Stimulated activated naive B cell treated with anti-CD40 and anti-IgM and Interleukin-4, amounts not matched to agents 10 μg/mL and 1 μg/mL and 100 μg/mL, for 72 hours (primary cell): ENCODE results near the gene ROCK2.

Experiments
- ATAC-seq, 2 donors: fragments of 150-1000 bp; cut with Tn5 transposase; replicated peaks; 2 replicates each; pipeline ENCODE4 v1.10.0; 2021; ENCODE audit warnings: moderate library complexity in 1 of 2
- DNase-seq: peaks from one replicate; pipeline ENCODE4 v3.0.0; 2021
- H3K27ac Mint-ChIP-seq: one replicate; pipeline ENCODE4 v1.8.0; 2022; ENCODE audit warnings: mild to moderate bottlenecking, mixed read lengths
- H3K27me3 Mint-ChIP-seq, 2 donors: one replicate each; pipeline ENCODE4 v1.8.0; 2022; ENCODE audit warnings: mixed read lengths in 2 of 2
- H3K36me3 Mint-ChIP-seq, 2 donors: one replicate each; pipeline ENCODE4 v1.8.0; 2022; ENCODE audit warnings: mixed read lengths in 2 of 2, mild to moderate bottlenecking in 1 of 2
- H3K4me1 Mint-ChIP-seq, 2 donors: one replicate each; pipeline ENCODE4 v1.8.0; 2022; ENCODE audit warnings: mixed read lengths in 2 of 2, mild to moderate bottlenecking in 1 of 2
- H3K4me3 Mint-ChIP-seq, 2 donors: one replicate each; pipeline ENCODE4 v1.8.0; 2022; ENCODE audit warnings: mild to moderate bottlenecking in 2 of 2, mixed read lengths in 2 of 2, moderate library complexity in 1 of 2
- H3K9me3 Mint-ChIP-seq, 2 donors: one replicate each; pipeline ENCODE4 v1.8.0; 2022; ENCODE audit warnings: mixed read lengths in 2 of 2, mild to moderate bottlenecking in 1 of 2

Gene ROCK2

GRCh38 chr2:11356764-11357163, 12.3 kb upstream of the ROCK2 start:
- Mint-ChIP-seq H3K4me1 (no peaks in the 10 kb centered on the region), H3K9me3 (no peaks in the 10 kb centered on the region), H3K27me3 (peaks cover 0 to 7% of the 10 kb centered on the region in 2 donors), H3K4me3 (no peak overlapping the region), H3K36me3 (no peaks in the 10 kb centered on the region), H3K27ac (no peak overlapping the region)
- DNase-seq (no peak), ATAC-seq (no peak)

GRCh38 chr2:11355194-11356053, 11.0 kb upstream of the ROCK2 start:
- H3K4me1 Mint-ChIP-seq = no peaks in the 10 kb centered on the region
- DNase-seq (no peak), ATAC-seq (no peak)
- H3K4me3 Mint-ChIP-seq = no peak overlapping the region
- no peak overlapping the region for H3K27ac Mint-ChIP-seq
- H3K9me3 Mint-ChIP-seq = no peaks in the 10 kb centered on the region
- peaks cover 0 to 7% of the 10 kb centered on the region in 2 donors for H3K27me3 Mint-ChIP-seq
- no peaks in the 10 kb centered on the region for H3K36me3 Mint-ChIP-seq

DNA sequence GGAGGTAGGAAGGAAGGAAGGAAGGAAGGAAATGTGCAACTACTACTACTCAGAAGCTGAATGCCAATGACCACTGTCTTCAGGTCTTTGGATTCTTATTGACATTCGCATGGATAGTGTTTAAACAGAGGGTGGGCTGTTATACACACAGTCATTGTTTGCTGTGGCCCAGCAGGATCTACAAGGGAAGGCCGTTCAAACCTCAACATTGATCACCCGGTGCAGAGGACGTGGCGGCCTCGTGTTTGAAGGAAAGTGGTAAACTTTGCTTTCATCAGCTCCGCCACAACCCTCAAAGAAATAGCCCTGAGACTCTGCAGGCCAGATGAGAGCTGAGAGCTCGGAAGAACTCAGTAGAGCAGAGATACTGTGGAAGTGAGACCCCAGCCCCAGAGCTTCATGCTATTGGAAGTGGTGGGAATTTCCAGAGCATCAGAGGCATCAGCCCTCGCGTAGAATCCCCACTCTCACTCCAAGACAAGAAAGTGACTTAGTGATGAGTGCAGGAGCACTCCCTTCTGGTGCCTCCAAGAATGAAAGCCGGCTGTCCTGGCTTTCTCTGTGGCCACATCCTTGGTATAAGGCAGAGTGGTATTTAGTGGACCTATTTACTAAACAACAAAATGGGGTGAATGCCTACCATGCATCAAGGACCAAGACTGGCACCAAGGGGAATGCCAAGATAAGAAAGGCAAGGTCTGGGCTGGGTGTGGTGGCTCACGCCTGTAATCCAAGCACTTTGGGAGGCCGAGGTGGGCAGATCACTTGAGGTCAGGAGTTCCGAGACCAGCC, 10.1 kb upstream of the ROCK2 start:
- Mint-ChIP-seq H3K9me3 (no peaks in the 10 kb centered on the region), H3K4me1 (no peaks in the 10 kb centered on the region), H3K27ac (no peak overlapping the region), H3K36me3 (no peaks in the 10 kb centered on the region), H3K4me3 (no peak overlapping the region), H3K27me3 (peaks cover 0 to 7% of the 10 kb centered on the region in 2 donors)
- no peak for DNase-seq
- no peak for ATAC-seq

DNA sequence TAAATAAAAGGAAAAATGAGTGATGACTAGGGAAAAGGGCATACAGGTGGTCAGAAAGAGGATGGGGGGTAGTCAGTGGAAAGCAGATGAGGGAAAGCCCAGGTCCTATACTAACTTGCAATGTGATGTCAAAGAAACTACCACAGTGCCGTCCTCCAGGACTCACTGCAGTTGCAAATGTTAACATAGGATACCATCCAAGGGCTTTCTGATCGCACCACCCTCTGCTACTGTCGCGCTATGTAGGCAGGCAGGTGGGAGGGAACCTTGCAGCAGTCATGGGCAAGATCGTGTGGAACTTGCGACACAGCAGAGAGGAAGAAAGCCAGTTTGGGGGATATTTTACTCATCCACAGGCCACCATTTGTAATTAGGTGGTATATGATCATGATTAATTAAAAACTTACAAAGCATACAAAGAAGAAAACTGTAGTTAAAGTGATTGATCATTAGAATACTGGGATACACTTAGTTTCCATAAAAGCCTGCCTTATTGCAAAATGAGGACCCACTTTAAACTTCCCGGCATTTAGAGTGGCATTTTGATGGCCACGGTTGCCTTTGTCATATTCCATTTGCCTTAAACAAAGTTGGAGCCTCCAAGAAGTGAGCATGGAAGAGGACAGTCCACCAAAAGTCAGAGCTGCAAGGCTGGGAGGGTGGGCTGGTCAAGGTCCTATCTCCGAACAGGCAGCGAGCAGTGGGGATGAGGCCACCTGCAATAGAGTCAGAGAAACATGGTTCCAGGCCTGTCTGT, 8.5 kb upstream of the ROCK2 start:
- Mint-ChIP-seq H3K9me3 (no peaks in the 10 kb centered on the region), H3K4me1 (no peaks in the 10 kb centered on the region), H3K36me3 (no peaks in the 10 kb centered on the region), H3K27ac (no peak overlapping the region), H3K4me3 (no peak overlapping the region), H3K27me3 (peaks cover 0 to 7% of the 10 kb centered on the region in 2 donors)
- DNase-seq (no peak), ATAC-seq (no peak)

DNA sequence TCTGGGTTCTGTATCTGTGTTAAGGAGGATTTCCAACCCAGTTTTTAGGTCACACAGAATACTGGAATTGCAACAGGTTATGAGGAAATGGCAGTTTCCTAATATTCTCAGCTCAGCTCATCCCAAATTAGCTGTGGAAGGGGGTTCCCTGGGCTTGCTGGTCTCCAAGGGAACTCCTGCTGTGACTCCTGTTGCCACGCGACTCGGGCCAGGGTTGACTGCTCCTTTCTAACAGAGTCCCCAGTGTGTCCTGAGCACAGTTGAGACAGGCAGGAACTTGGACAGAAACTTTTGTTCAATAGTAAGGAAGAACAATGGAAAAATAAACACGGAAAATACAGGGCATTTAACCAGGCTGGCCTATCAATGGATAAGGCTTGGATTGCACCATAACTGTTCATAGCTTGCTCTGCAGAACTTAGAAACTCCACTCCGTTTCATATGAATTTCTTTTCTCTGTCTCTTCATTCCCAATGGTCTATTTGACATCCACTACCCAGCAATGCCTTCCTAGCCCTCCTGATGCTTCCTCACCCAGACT, 3.8 kb upstream of the ROCK2 start:
- H3K4me3 Mint-ChIP-seq = no peak overlapping the region
- peaks cover 5 to 9% of the 10 kb centered on the region in 2 donors for H3K4me1 Mint-ChIP-seq
- no peaks in the 10 kb centered on the region for H3K9me3 Mint-ChIP-seq
- DNase-seq (no peak), ATAC-seq (no peak)
- peaks cover 0 to 2% of the 10 kb centered on the region in 2 donors for H3K36me3 Mint-ChIP-seq
- no peak overlapping the region for H3K27ac Mint-ChIP-seq
- H3K27me3 Mint-ChIP-seq = no peaks in the 10 kb centered on the region

GRCh38 chr2:11347403-11347959, 3.0 kb upstream of the ROCK2 start:
- H3K27ac Mint-ChIP-seq = no peak overlapping the region
- peaks cover 13 to 17% of the 10 kb centered on the region in 2 donors for H3K4me1 Mint-ChIP-seq
- H3K4me3 Mint-ChIP-seq = no peak overlapping the region
- DNase-seq = no peak
- peaks cover 0 to 2% of the 10 kb centered on the region in 2 donors for H3K36me3 Mint-ChIP-seq
- no peaks in the 10 kb centered on the region for H3K27me3 Mint-ChIP-seq
- H3K9me3 Mint-ChIP-seq = no peaks in the 10 kb centered on the region
- no peak for ATAC-seq

- no peak overlapping the region for H3K4me3 Mint-ChIP-seq
Measured at GRCh38 chr2:11346023-11346482, 1.6 kb upstream of the ROCK2 start.

GRCh38 chr2:11344956-11345677, 681 bp upstream of the ROCK2 start:
- no peaks in the 10 kb centered on the region for H3K9me3 Mint-ChIP-seq
- H3K27me3 Mint-ChIP-seq = no peaks in the 10 kb centered on the region

More at GRCh38 chr2:11346023-11346482, 1.6 kb upstream of the ROCK2 start:
- DNase-seq = no peak
- Mint-ChIP-seq H3K36me3 (peaks cover 0 to 2% of the 10 kb centered on the region in 2 donors), H3K27me3 (no peaks in the 10 kb centered on the region), H3K4me1 (peaks cover 14 to 19% of the 10 kb centered on the region in 2 donors), H3K27ac (no peak overlapping the region), H3K9me3 (no peaks in the 10 kb centered on the region)
- ATAC-seq = no peak

DNA sequence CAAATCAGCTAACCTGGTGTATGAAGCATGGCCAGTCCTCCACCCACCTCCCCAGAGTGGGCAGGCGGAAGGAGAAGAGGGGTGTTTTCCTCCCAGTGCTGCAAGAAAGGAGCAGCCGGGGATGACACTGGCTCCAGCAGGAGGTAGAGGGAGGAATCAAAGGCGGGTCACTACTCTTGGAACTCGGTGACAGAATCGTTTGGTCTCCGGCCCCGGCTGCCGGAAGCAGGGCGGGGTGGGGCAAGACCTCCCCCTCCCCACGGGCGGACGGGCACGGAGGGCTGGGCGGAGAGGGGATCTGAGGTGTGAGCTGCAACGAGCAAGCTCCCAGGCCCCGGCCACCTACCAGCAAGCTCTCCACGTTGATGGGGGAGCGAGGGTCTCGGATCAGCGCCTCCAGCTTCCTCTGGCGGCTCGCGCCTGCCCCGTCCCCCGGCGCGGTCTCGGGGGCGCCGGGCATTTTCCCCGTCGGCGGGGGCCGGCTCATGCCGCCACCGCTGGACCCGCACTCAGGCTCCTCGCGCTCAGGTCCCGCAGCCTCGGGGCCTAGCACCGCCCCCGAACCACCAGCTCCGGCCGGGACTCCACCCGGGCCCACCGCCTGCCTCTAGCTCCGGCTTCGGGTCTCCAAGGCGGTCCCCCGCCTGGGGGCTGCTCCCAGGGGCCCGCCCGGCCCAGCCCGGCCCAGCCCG, 640 bp downstream of the ROCK2 start:
- Mint-ChIP-seq H3K27me3 (no peaks in the 10 kb centered on the region), H3K27ac (peak overlapping the region; percentile 97), H3K9me3 (no peaks in the 10 kb centered on the region), H3K4me1 (peaks cover 14 to 30% of the 10 kb centered on the region in 2 donors), H3K36me3 (peaks cover 0 to 2% of the 10 kb centered on the region in 2 donors), H3K4me3 (peak overlapping the region; percentile 100)
- DNase-seq (peak; percentile 16), ATAC-seq (peak; percentile 52 to 55)

More at GRCh38 chr2:11344956-11345677, 681 bp upstream of the ROCK2 start:
- DNase-seq (peak; percentile 9), ATAC-seq (peak; percentile 31 to 47)
- peaks cover 0 to 2% of the 10 kb centered on the region in 2 donors for H3K36me3 Mint-ChIP-seq
- H3K4me3 Mint-ChIP-seq = peak overlapping the region; percentile 87 to 100
- peaks cover 14 to 19% of the 10 kb centered on the region in 2 donors for H3K4me1 Mint-ChIP-seq
- H3K27ac Mint-ChIP-seq = peak overlapping the region; percentile 88

GRCh38 chr2:11343368-11343649, 1.1 kb downstream of the ROCK2 start:
- ATAC-seq = no peak
- no peaks in the 10 kb centered on the region for H3K9me3 Mint-ChIP-seq

DNA sequence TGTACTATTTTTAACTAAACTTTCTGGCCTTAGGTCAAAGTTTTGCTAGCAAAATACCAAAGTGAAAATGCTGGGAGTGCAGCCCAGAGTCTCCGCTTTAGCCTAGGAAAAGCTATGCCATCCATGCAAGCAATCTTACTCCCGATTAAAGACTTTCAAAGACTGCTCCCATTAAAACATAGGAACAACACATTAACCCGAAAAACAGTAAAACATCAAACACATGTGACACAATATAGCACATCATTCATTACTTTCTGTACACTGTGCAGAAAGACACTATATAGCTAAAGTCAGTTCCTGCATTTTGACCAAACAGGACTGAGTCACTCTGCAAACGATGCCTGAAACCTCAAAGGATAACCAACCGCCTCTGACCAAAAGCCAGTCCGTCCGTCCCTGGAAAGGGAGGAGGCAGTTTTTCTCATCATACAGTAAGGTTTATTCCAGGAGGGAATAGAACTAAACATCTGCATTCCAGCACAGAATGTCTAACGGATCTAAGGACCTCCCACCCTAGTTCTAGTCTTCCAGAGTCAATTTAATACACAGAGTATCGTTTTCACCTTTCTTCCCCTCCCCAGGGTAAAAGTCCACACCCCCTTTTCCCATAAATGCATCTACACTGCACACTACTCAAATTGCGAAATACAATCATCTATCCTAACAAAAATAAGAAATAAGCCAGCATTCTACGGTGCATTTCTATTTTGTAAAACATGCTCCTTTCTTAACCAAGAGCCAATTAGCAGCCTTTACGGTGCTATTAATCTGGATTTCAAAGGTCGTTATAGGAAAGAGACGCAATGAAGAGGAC, 1.7 kb downstream of the ROCK2 start:
- Mint-ChIP-seq H3K4me1 (peaks cover 14 to 30% of the 10 kb centered on the region in 2 donors), H3K27me3 (no peaks in the 10 kb centered on the region), H3K27ac (peak overlapping the region; percentile 97), H3K4me3 (peak overlapping the region; percentile 100), H3K36me3 (peaks cover 0 to 2% of the 10 kb centered on the region in 2 donors), H3K9me3 (no peaks in the 10 kb centered on the region)
- DNase-seq (no peak), ATAC-seq (no peak)

More at GRCh38 chr2:11343368-11343649, 1.1 kb downstream of the ROCK2 start:
- H3K27me3 Mint-ChIP-seq = no peaks in the 10 kb centered on the region
- peak overlapping the region; percentile 97 for H3K27ac Mint-ChIP-seq
- peaks cover 14 to 30% of the 10 kb centered on the region in 2 donors for H3K4me1 Mint-ChIP-seq
- H3K4me3 Mint-ChIP-seq = peak overlapping the region; percentile 100
- no peak for DNase-seq
- H3K36me3 Mint-ChIP-seq = peaks cover 0 to 2% of the 10 kb centered on the region in 2 donors

- no peak for ATAC-seq
- Mint-ChIP-seq H3K27me3 (no peaks in the 10 kb centered on the region), H3K27ac (no peak overlapping the region), H3K4me3 (no peak overlapping the region), H3K4me1 (peaks cover 14 to 30% of the 10 kb centered on the region in 2 donors), H3K36me3 (peaks cover 3 to 4% of the 10 kb centered on the region in 2 donors), H3K9me3 (no peaks in the 10 kb centered on the region)
- no peak for DNase-seq
Measured at GRCh38 chr2:11340717-11341116, 3.7 kb downstream of the ROCK2 start.
